GM12865 (cell line): Measurements from ENCODE around the gene ATG10.
"Not testable (repeated sequence)": the region's sequence is repeated elsewhere in the genome, so short reads cannot be mapped to it uniquely, and the experiment has no call there.

Source experiments
- DNase-seq: peaks from one replicate; pipeline ENCODE4 v3.0.0; 2010; ENCODE audit warnings: low read depth
- H3K4me3 ChIP-seq: 2 replicates; pipeline ENCODE4 v1.5.1; 2011; ENCODE audit warnings: mild to moderate bottlenecking, low read depth, low read length, control low read depth
- CTCF ChIP-seq: IDR thresholded peaks from 2 replicates; pipeline ENCODE4 v1.5.1; 2011; ENCODE audit warnings: low read length, control low read depth, low read depth, inconsistent platforms; ENCODE audit not compliant: insufficient read depth; ENCODE audit errors: missing control alignments

Gene ATG10

GRCh38 chr5:82066791-82067190, 95.0 kb downstream of the ATG10 start:
- no peak for TF ChIP-seq CTCF
- no peak for DNase-seq
- H3K4me3 ChIP-seq = no peak overlapping the region

DNA sequence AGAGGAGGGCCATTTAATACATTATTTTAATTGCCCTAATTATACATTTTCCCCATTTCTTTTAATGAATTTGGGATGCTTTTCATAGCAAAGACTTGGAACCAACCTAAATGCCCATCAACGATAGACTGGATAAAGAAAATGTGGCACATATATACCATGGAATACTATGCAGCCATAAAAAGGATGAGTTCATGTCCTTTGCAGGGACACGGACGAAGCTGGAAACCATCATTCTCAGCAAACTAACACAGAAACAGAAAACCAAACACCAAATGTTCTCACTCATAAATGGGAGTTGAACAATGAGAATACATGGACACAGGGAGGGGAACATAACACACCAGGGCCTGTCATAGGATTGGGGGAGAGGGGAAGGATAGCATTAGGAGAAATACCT, 96.2 kb downstream of the ATG10 start:
- not testable (repeated sequence) for H3K4me3 ChIP-seq, DNase-seq

DNA sequence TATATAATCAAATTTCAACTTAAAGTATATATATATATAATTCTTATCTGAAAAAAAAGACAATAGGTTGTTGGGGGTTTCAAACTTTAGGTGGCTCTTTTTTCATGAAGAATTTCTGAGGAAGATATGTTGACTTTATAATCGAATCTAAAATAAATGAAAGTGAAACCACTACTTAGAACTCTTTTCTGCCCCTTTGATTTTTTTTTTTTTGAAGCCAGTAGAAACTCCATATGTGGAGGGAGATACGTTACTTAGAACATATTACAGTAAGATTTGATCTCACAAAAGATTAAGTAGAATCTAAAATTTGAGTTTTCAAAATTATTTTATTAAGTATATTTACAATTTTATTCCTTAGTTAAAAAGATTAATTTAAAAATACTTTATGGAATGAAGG, 96.9 kb downstream of the ATG10 start:
- TF ChIP-seq CTCF = no peak
- DNase-seq = no peak

GRCh38 chr5:82072138-82072537, 100.3 kb downstream of the ATG10 start:
- no peak for TF ChIP-seq CTCF
- no peak for DNase-seq

More for the DNA sequence above, 96.9 kb downstream of the ATG10 start:
- no peak overlapping the region for H3K4me3 ChIP-seq

GRCh38 chr5:82073179-82073578, 101.4 kb downstream of the ATG10 start:
- no peak for TF ChIP-seq CTCF
- DNase-seq = no peak
- H3K4me3 ChIP-seq = no peak overlapping the region

More at GRCh38 chr5:82072138-82072537, 100.3 kb downstream of the ATG10 start:
- H3K4me3 ChIP-seq = no peak overlapping the region

DNA sequence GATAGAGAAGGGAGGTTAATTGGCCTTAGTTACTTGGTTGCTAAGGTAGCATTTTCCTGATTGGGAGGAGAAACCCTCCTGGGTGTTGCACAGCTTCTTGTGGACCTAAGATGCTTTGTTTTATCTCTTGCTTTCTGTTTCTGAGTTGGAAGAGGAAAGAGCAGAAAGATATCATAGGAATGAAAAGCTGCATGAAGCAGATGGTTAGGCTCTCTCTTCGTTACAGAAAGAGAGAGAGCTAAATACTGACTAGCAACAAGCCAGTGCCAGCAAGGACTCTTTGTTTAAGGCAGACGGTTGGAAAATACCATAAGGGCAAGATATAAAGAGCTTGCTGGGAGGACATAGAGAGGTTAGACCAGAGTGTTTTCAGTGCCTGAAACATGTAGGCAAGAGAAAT, 103.1 kb downstream of the ATG10 start:
- no peak overlapping the region for H3K4me3 ChIP-seq
- DNase-seq = no peak
- no peak for TF ChIP-seq CTCF

- DNase-seq = no peak
- no peak overlapping the region for H3K4me3 ChIP-seq
- TF ChIP-seq CTCF = no peak
Measured at GRCh38 chr5:82077496-82077895, 105.7 kb downstream of the ATG10 start.

DNA sequence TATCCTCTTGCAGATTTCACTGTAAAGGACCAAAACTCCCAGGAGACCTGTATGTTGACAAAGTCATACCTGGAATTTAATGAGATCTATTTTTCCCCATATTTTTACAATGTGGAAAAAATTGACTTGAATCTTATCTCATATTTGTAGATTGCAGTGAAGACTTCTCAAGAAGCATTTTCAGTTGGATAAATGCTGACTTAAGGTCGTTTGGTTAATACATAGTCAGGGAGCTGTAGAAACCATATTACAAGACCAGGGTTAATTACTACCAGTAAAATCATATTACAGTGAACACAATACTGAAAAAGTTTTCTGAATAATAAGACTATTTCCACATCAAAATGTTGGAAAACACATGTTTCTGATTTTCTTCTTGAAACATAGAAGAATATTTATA, 119.8 kb downstream of the ATG10 start:
- no peak for TF ChIP-seq CTCF
- DNase-seq = no peak
- no peak overlapping the region for H3K4me3 ChIP-seq
